WTC11 (cell line): ENCODE results near the gene CFAP92.

Experiments
- E2F1 ChIP-seq: sonication (generic); formaldehyde crosslinking; IDR thresholded peaks from 2 replicates; pipeline ENCODE4 v1.8.0; 2022; ENCODE audit warnings: mild to moderate bottlenecking, missing genetic modification reagents
- E2F4 ChIP-seq: sonication (generic); formaldehyde crosslinking; IDR thresholded peaks from 2 replicates; pipeline ENCODE4 v1.8.1; 2022; ENCODE audit warnings: low read depth, mild to moderate bottlenecking, moderate library complexity, missing genetic modification reagents, borderline replicate concordance
- GABPB1 ChIP-seq: sonication (generic); formaldehyde crosslinking; IDR thresholded peaks from 2 replicates; pipeline ENCODE4 v1.8.1; 2023; ENCODE audit warnings: mild to moderate bottlenecking, missing genetic modification reagents
- JUN ChIP-seq: sonication (generic); formaldehyde crosslinking; IDR thresholded peaks from 2 replicates; pipeline ENCODE4 v1.8.0; 2023; ENCODE audit warnings: mild to moderate bottlenecking, missing genetic modification reagents
- ZNF232 ChIP-seq: sonication (generic); formaldehyde crosslinking; IDR thresholded peaks from 2 replicates; pipeline ENCODE4 v1.8.0; 2022; ENCODE audit warnings: mild to moderate bottlenecking, missing genetic modification reagents
- TF ChIP-seq, protein P1 (sequence below): fragments of 200-600 bp; IDR thresholded peaks from 2 replicates; pipeline ENCODE4 v1.8.0; 2022; ENCODE audit warnings: antibody characterized with exemption
- TF ChIP-seq, protein P2 (sequence below): sonication (generic); formaldehyde crosslinking; IDR thresholded peaks from 2 replicates; pipeline ENCODE4 v1.8.1; 2022; ENCODE audit warnings: low read depth, missing genetic modification reagents, borderline replicate concordance

- TF ChIP-seq GABPB1 (CRISPR knock-in tag) (no peak), ZNF232 (CRISPR knock-in tag) (no peak), E2F4 (CRISPR knock-in tag) (no peak), JUN (no peak), E2F1 (CRISPR knock-in tag) (no peak)
- TF ChIP-seq, protein P1, sequence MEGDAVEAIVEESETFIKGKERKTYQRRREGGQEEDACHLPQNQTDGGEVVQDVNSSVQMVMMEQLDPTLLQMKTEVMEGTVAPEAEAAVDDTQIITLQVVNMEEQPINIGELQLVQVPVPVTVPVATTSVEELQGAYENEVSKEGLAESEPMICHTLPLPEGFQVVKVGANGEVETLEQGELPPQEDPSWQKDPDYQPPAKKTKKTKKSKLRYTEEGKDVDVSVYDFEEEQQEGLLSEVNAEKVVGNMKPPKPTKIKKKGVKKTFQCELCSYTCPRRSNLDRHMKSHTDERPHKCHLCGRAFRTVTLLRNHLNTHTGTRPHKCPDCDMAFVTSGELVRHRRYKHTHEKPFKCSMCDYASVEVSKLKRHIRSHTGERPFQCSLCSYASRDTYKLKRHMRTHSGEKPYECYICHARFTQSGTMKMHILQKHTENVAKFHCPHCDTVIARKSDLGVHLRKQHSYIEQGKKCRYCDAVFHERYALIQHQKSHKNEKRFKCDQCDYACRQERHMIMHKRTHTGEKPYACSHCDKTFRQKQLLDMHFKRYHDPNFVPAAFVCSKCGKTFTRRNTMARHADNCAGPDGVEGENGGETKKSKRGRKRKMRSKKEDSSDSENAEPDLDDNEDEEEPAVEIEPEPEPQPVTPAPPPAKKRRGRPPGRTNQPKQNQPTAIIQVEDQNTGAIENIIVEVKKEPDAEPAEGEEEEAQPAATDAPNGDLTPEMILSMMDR = no peak
- TF ChIP-seq, protein P2, sequence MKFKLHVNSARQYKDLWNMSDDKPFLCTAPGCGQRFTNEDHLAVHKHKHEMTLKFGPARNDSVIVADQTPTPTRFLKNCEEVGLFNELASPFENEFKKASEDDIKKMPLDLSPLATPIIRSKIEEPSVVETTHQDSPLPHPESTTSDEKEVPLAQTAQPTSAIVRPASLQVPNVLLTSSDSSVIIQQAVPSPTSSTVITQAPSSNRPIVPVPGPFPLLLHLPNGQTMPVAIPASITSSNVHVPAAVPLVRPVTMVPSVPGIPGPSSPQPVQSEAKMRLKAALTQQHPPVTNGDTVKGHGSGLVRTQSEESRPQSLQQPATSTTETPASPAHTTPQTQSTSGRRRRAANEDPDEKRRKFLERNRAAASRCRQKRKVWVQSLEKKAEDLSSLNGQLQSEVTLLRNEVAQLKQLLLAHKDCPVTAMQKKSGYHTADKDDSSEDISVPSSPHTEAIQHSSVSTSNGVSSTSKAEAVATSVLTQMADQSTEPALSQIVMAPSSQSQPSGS (CRISPR knock-in tag) = no peak
Observed at GRCh38 chr3:129030611-129031010, 36.7 kb upstream of the CFAP92 start.
